ENCODE data around the gene TMTC1.

The TMTC1 gene

DNA sequence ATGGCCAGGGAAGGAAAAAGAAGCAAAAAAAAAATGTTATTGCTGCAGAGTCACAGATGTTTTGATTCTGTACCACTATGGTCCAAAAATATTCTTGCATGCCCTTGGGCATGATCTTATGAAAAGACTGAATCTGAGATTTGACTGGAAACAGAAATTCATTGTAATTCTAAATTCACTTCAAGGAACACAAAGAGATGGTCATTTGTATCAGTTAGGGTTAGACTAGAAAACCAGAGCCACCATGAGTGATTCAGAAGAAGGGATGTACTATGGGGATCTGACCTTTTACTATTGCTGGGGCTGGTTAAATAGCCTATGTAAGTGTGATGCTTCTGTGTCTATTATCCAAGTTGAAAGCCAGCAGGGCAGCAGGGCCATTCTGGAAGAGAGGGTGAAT is 5.2 kb downstream of the TMTC1 start:
- no peak for DNase-seq

DNA sequence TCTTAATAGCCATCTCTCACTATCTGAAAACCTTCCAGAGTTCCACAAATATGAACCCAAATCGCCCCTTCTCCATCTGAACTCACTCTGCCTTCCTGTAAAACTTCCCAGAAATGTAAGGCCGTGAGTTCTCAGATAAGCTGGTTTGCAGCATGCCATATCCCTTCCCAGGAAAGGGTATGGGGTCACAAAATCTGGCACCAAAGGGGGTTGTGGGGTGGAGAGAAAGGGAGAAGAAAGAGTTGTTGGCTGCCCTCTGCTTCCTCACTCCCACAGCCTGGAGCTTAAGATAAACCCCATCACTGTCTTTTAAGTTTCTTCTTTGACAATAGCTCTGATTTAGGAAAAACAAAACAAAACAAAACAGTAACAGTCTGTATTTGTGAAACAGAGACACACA is 10.7 kb downstream of the TMTC1 start:
- no peak for DNase-seq

DNA sequence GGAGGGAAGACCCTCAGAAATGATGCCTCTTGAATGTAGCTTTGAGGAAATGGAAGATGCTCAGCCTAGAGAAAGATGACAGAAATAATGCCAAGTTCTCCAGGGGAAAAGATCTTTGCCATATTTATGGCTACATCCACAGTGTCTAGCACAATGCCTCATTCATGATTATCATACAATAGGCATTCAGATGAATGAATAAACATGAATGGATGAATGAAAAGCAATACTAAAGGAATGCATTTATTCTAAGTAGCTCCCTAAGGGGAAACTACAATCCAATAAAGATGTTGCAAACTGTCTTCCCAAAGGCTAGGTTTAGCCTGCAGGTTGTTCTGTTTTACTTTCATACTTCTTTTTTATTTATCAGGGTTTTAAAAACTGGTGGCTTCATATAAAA is 12.0 kb downstream of the TMTC1 start:
- no peak for DNase-seq

DNA sequence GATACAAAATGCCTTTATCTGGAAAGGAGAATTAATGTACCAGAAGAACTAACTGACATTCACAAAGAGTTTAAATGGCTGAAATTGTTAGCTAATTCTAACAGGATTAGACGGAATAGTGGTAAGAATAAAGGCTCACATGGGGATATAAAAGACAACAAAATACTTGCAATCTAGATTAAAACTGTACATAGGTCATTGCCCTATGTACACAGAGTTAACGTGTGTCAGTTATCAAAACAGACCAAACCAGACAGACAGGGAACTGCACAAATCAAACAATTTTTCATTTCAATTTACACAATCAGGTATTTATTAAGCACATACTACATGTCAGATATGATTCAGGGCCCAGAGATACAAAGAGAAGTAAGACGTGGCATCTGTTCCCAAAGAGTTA is 12.6 kb downstream of the TMTC1 start:
- no peak for DNase-seq

DNA sequence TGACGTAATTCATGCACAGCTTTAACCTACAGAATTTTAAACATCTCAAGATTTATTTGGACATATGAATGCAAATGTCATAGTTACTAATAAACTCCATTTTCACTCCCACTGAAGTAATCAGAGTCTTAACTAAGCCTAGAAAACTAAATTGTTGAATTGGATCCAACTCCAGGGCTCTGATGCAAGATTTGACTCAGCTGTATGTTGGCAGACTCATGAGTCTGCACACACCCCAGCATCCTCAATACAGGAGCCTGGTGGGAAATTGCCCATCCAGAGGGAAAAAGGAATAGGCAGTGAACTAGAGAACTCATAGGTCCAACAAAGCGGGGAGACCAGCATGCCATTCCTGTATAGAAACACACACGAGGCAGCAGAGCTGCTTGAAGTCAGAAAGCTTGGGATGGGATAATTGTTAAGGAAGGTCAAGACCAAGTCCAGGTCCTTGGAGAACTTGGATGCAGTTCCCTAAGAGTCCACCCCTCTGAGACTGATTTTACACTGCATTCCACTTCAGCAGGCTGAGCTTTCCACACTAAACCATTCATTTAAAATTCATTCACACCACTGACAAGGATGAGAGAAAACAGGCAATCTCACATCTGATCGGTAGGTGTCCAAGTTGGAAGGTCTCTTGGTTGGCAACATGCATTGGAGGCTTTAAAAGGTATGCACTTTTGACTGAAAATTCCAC is 14.4 kb downstream of the TMTC1 start:
- peak; percentile 10 for DNase-seq

DNA sequence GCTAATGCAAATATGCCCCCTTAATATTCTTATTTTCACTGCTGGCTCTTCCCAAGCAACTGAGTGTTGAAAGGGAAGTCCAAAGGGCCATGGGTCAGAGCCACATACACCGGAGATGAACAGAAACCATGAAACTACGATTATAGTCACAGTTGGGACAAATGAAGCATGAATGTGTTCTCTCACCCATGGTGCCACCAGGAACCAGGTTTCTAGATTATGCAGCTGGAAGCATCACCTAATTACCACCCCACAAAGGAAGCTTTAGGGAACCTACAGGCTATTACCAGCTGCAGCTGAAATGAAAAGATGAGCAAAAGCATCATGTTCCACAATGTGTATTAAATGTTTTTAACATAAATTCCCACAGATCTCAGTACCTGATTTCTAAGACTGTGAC is 15.4 kb downstream of the TMTC1 start:
- no peak for DNase-seq

DNA sequence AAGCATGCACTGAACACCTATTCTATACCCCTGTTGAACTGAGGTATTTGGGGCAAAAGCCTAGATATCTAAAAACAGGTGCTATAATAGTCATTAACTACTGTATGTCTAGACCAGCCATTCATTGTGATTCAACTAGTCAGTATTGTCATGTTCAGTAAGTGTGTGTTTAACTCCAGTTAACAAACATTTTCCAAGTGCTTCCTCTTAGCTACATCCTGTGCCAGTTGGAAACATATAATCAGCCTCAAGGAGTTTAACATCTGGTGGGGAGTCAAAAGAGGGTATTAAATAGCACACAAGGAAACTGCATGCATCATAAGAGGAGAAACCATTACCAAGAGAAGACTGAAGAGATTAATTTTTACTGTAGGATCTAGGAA is 20.4 kb downstream of the TMTC1 start:
- DNase-seq: no peak

DNA sequence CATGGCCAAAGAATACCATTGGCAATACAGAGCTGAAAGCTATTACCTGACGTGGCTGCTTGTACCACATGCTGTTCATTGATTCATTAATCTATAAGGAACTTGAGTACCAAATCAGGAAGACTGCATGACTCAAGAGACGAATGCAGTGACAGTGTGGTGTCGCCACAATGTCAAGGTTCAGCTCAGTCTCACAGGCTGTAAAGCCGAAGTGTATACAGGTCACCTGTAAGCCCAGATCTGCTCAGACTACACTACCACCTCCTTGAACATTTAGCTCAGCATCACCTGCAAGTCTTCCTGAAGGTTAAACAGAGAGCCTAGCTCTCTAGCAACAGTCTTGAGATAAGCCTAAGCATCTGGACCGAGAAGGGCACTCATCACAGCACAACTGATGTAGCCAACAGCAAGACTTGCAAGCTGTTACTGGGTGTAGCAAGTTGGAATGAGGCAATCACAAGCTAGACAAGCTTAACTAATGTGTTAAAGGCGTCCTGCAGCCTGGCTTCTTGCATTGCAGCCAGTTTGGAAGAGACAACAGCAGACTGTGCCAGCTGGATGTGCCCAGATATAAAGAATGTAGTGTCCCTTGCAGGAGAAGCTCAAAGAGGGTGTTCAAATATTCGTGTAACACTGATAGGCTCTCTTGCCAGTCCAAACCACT is 21.0 kb downstream of the TMTC1 start:
- no peak for DNase-seq

DNA sequence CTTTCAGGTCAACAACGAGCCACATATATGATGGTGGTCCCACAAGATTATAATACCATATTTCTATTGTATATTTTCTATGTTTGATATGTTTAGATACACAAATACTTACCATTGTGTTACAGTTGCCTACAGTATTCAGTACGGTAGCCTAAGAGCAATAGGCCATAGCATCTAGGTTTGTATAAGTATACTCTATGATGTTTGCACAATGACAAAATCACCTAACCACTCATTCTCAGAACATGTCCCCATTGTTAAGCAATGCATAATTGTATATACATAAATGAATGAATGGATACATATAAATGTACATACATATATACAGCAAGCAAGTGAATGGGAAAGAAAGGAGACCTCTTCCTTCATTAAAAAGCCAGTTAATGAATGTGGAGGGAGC is 23.8 kb downstream of the TMTC1 start:
- DNase-seq: no peak

DNA sequence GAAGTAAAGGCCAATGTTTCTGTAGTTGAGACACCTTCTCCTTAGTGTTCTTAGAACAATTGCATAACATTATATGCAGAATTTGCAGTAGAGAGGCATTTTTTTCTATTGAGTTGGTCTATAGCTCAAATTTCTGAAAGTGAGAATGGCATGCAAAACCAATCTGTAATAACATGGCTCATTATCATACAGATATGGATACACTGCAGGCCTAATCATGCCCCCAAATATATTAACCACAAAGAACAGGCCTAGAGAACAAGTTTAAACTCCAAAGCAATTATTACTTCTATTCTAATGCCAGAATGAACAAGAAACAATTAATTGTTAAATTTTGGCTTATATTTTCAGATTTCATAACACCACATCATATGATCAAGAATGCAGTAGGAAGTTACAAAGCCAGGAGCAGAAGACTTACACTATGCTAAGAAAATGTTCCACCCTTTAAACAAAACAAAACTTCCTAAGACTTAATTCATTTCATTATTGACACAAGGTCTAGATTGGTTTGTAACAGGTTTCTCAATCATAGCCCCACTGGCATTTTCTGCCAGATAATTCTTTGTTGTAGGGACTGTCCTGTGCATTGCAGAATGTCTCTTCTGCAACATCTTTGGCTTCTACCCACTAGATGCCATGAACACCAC is 26.9 kb downstream of the TMTC1 start:
- no peak for DNase-seq

DNA sequence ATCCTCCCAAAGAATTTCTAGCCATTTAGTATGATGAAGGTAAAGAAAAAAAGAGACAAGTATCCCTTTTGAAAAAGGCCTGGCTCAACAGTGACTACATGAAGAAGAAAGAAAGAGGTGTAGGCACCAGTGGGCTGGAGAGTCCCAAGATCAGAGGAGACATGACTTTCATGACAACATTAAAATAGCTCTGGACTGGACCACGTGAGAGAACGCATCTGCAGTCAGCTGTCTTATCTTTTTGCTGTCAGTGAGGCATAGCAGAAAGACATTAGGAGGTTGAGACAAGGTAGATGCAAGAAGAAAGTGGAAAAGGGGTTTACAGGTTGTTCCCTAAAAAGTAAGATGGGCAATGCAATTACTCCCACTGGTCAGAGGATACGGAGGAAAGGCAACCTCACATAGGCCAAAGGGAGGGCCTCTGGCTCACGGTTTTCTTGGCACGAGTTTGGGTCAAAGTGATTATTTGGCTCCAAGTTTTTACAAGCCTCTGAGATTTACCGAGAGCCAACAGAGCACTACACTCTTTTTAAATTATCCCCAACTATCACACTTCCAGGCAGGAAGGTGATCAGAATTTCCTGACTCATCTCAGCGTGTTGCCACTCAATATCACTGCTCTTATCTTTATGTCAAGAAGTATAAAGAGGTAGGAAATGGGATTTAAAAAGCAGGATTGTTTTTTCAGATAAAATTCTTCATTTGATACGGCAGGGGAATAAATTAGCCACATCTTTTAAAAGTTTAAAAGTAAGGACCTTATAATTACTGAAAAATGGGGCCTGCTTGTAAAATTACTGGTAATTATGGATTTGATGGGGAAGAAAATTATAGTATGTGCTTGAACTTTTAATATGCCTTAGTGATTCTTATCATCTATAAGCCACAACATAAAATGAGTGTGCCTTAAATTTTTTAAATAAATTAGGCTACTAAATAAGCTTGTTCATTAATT is 29.2 kb downstream of the TMTC1 start:
- DNase-seq: no peak

DNA sequence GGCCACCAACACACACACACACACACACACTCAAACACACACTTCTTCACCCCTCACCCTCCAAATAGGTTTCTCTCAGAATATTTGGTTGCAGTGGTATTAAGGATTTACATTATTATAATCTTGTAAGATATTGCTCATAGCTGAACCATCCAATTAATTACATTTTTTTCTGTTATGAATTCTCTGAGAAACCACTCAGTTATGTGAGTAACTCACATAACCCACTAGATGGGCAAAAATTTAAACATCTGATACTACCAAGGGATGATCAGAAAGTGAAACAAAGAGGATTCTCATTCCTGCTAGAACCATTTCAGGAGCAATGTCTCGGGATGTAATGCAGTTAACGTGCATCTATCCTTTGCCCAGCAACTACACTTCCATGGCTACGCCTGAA is 31.6 kb downstream of the TMTC1 start:
- DNase-seq: no peak

DNA sequence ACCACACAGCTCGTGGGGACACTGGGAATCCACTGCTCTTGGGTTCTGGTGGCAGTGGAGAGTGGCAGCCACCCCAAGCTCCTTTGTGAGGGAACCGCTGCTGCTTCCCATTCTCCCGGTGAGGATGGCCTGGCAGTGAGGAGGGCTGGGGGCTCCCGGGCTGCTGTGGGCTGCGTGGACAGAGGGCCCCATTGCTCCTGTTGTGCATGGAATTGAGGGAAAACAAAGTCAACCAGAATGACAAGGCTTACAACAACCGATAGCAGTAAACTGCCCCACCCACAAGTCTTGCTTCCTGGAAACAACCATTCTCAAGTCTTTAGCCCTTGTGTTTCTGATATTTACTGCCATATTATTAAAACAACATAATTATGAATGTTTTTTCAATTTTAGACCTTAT is 32.1 kb downstream of the TMTC1 start:
- DNase-seq: no peak

DNA sequence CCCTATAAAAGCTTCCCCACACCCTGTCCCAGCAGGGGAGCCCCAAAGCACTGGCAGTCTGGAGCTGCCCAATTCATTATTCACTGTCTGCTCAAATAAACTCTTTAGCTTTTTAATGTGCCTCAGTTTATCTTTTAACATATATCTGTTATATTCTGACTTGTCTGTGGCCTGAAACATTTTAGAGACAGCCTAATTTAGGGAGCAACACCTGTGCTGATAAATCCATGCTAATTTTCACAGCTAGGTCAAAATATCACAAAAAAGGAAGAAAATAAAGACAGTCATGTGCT is 32.9 kb downstream of the TMTC1 start:
- no peak for DNase-seq

DNA sequence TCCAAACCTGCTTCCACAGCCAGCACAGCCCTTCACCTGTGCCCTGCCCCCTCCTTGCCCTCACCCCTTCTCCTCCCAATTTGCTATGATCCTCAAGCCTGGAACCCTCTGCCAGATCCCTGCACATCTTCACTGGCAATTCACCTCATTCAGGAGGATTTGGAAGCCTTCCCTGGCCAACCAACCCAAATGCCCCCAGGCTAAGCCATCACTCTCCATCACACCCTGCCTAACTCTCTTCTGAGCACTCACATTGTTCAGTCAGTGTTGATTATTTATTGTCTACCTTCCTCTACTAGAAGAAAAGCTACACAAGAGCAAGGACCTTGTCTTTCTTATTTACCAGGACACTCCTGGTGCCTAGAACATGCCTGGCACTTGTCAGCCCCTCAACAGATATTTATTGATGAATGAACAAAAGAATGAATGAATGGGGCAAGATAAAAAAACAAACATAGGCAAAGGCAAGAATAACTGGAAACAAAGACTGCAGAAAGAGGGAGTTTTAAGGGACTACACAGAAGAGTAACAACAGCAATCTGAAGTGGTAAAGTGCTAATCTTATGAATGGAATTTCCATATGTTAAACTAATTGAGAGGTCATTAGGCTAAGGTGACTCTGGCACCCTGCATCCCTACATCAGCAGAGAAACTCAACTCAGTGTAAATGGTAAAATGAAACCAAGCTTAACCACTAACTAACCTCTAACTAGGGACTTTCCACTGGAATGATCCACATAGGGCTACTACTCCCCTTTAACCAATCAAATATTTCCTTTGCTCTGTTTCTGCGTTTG is 33.4 kb downstream of the TMTC1 start:
- no peak for DNase-seq

DNA sequence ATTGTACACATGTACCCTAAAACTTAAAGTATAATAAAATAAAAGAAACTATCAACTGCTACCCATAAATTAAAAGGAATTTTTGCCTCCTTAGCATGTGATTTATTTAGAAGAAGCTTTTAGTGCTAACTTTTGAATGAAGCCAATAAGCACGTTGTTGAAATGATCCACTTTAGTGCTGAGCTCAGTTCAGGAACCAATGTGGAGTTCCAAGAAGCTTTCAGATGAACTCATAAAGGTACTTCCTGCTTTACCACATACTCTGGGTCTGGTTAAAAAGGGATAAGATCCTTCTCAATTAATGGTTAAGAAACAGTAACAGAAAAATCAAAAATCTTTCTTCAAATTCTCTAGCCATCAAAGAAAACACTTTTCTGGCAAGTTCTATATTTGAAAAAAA is 39.4 kb downstream of the TMTC1 start:
- DNase-seq: peak; percentile 31

DNA sequence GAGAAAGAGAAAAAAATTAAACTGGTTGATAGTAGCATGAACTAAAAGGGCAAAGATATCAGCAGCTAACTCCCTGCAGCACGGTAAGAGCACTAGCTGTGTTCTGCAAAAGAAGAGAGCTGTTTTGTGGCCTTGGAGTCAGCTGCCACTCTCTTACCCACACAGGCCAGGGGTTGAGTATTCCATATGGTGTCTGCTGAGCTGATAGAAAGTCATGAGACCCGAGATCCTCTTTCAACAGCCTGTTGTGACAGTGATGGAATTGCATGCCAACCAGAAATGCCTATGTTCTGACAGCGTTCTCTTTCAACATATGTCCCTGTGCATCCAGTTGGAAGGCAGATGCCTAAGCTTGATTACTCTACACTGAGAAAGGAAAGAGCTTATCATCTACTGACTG is 39.9 kb downstream of the TMTC1 start:
- peak; percentile 89 for DNase-seq

DNA sequence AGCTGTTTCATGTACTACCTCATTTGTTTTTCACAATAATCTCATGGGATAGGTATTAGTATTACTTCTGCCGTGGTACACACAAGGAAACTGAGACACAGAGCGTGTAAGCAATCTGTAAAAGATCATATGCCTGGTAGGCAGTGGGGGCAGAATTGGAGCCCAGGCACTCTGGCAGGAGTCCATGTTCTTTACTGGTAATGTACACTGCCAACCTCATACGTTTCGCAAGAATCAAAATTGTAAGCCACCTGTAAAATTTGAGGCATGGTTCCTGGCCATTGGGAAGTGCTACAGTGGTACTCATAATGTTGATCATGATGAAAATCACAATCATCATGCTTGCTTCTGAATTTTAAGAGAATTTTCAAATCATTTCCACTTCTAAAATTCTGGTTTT is 40.7 kb downstream of the TMTC1 start:
- no peak for DNase-seq

DNA sequence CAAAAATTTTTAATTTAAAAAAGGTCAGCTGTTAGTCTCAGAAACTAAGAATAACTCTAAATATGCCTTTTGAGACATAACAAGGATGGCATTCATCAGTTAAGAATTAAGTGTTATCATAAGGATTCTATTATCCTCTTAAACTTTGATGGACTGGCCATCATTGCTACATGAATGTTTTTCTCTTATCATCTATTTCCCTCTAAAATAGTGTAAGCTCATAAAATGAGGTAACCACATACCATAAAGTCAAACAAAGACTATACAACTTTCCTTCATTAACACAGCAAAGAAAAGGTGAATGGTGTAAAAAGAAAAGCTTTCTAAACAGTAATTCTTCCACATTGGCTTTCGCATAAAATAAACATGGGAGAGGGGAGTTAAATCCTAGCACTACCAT is 41.1 kb downstream of the TMTC1 start:
- no peak for DNase-seq

DNA sequence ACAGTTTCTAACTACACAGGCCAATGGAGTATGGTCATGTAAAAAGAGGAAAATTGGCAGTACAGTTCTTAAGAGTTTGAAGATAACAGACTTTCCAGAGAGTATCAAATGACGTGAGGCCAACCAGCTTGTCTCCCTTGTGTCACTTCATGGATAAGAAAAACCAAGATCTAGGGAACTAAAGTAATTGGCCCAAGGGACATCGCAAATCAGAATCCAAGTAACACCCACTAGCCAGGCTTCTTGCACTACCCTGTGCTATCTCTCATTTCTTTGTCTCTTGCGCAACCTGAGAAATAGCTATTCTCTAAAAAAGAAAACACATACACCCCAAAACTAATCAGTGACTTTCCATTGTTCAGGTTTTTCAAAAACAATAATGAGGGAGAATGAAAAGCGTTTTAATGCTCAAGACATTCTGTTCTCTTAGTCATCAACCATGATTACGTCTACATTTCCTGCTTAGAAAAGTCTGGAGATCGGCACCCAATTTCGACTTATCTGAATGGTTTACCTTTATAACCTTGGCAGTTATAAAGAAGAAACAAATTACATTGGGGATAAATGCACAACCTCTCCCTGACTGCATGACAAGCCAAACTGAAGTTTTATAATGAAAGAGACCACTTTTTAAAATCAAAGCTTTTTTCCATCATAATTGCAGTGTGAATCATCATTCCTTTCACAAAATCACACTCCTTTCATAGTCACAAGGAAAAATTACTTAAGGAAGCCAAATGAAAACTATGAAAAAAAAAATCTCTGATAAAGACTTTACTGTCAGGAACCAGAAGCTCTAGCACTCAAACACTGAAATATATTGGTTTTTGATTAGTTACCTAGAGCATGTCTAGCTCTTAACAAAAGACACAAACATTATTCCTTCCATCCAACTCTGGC is 42.1 kb downstream of the TMTC1 start:
- DNase-seq: no peak

DNA sequence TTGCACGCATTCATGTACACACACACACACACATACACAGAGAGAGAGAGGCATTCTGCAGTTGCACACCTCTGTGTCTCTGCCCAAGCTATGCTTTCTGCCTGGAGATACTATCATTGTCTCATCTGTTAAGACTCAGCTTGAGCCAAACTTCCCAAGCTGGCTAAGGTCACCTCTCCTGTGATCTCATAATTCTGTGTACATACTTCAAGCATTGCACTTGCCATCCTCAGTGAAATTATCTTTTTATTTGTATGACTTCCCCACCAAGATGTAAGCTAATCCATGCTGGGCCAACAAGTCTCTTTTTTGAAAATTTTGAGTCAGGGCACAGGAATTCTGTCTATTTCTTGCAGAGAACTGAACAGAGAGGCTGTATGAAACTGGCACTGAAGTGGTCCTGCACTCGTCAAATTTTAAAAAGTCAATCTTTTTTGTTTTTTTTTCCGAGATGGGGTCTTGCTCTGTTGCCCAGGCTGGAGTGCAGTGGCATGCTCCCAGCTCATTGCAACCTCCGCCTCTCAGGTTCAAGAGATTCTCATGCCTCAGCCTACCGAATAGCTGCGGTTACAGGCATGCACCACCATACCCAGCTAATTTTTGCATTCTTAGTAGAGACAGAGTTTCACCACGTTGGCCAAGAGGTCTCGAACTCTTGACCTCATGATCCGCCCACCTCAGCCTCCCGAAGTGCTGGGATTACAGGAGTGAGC is 44.3 kb downstream of the TMTC1 start:
- no peak for DNase-seq
